ENCODE data around the gene ITPKB.

- no peak for TF ChIP-seq CTCF (IDR thresholded peaks at IDR 0.05)
- no peak for TF ChIP-seq POLR2A (IDR thresholded peaks at IDR 0.05)
Measured at GRCh38 chr1:226675715-226676357, 63.2 kb downstream of the ITPKB start.
